Measurements from ENCODE around the gene BACE1-AS.

DNA sequence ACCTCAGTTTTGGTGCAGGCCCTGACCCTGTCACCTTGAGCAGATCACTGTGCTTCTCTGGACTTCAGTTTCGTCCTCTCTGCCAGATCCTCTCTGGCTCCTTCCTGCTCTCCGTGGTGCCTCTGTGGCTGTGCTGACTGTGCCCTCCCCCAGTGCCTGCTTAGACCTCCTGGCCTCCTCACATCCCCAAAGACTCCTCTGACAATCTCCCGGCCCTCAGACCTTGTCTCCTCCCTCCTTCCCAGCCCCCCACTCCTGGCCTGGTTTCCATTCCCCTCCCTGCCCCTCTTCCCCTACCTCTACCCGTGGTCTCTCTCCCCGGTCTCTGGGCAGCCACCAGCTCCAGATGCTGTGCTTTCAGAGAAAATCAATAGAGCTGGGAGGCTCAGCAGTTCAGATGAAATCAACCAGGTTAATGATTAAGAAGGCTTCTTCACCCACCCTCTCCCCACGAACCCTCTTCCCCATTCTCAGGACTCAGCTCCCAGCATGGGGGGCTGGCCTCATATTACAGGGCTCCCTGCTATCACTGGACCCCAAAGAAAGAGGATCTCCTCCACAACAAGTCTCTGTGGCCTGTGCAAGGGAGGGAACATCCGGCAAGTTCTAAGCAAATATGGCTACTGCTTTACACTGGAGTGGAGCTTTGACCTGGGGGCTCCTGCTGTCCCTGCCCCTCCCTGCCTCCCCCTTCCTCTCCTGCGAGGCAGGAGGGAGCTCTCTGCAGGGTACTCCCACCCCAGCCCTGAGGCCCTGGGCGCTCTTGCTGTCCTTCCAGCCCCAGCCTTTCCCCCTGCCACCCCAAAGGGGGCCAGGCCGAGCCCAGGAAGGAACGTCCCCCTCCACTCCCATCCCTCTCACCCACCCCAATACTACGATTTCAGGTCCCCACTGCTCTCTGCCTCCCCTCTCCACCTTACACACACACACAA lies 8.5 kb downstream of the BACE1-AS start:
- TF ChIP-seq, protein P1, sequence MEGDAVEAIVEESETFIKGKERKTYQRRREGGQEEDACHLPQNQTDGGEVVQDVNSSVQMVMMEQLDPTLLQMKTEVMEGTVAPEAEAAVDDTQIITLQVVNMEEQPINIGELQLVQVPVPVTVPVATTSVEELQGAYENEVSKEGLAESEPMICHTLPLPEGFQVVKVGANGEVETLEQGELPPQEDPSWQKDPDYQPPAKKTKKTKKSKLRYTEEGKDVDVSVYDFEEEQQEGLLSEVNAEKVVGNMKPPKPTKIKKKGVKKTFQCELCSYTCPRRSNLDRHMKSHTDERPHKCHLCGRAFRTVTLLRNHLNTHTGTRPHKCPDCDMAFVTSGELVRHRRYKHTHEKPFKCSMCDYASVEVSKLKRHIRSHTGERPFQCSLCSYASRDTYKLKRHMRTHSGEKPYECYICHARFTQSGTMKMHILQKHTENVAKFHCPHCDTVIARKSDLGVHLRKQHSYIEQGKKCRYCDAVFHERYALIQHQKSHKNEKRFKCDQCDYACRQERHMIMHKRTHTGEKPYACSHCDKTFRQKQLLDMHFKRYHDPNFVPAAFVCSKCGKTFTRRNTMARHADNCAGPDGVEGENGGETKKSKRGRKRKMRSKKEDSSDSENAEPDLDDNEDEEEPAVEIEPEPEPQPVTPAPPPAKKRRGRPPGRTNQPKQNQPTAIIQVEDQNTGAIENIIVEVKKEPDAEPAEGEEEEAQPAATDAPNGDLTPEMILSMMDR (IDR thresholded peaks at IDR 0.05), result no peak
- no peak for TF ChIP-seq POLR2A (IDR thresholded peaks at IDR 0.05)
